IMR-90 (cell line): Measurements from ENCODE around the gene GRID1. TPM values are rescaled to one million over a fixed set of nuclear protein-coding genes. Genes with fewer than 3 reads are reported as not detected.

Experiments
- ATAC-seq: fragments of 200-7000 bp; cut with Tn5 transposase; 2 replicates; pipeline ENCODE4 v1.9.1; 2020; ENCODE audit warnings: low read depth, mild to moderate bottlenecking, moderate library complexity
- BruUV-seq: library from RNA; stranded (reverse); fragments of 400-500 nt; replicated peaks from 2 replicates; lab custom pipeline; 2021; lab: Mats Ljungman, UMichigan
- CTCF ChIA-PET: fragments of 300-600 bp; formaldehyde crosslinking; extraction: SDS; loops from one replicate; lab custom pipeline; 2021; ENCODE audit warnings: antibody characterized with exemption; lab: Yijun Ruan, JAX
- POLR2A ChIA-PET: fragments of 300-600 bp; sonication (Branson Sonifier 250); formaldehyde crosslinking; loops from one replicate; lab custom pipeline; 2022; ENCODE audit warnings: antibody characterized with exemption; ENCODE audit not compliant: unreplicated experiment; lab: Charles Lee
- DNase-seq: peaks from one replicate; pipeline ENCODE4 v3.0.0; 2013
- H2AFZ ChIP-seq: replicated peaks from 2 replicates; pipeline ENCODE3; 2013; ENCODE audit warnings: low read length, mild to moderate bottlenecking; ENCODE audit not compliant: poor library complexity
- H2AK5ac ChIP-seq: 2 replicates; pipeline ENCODE4 v1.6.1; 2013; ENCODE audit warnings: low read depth, low read length, inconsistent platforms
- H2AK9ac ChIP-seq: replicated peaks from 2 replicates; pipeline ENCODE3; 2013; ENCODE audit warnings: mild to moderate bottlenecking, low read depth, low read length, moderate library complexity; ENCODE audit not compliant: poor library complexity
- H2BK120ac ChIP-seq: 2 replicates; pipeline ENCODE4 v1.6.1; 2013; ENCODE audit warnings: low read depth, low read length, inconsistent platforms
- H2BK15ac ChIP-seq: 3 replicates; pipeline ENCODE4 v1.6.1; 2013; ENCODE audit warnings: low read depth, low read length, inconsistent platforms
- H2BK20ac ChIP-seq: 2 replicates; pipeline ENCODE4 v1.6.1; 2013; ENCODE audit warnings: low read depth, mild to moderate bottlenecking, inconsistent platforms, low read length, moderate library complexity
- H2BK5ac ChIP-seq: 2 replicates; pipeline ENCODE4 v1.6.1; 2013; ENCODE audit warnings: mild to moderate bottlenecking, low read depth, low read length, inconsistent platforms; ENCODE audit not compliant: poor library complexity, severe bottlenecking
- H3K14ac ChIP-seq: replicated peaks from 2 replicates; pipeline ENCODE4 v1.6.1; 2013; ENCODE audit warnings: low read depth, low read length, inconsistent platforms
- H3K18ac ChIP-seq: 2 replicates; pipeline ENCODE4 v1.6.1; 2013; ENCODE audit warnings: low read depth, low read length, control low read depth
- H3K23ac ChIP-seq: 2 replicates; pipeline ENCODE4 v1.6.1; 2013; ENCODE audit warnings: low read depth, low read length, inconsistent platforms
- H3K27ac ChIP-seq: 2 replicates; pipeline ENCODE4 v1.5.1; 2013; ENCODE audit warnings: mild to moderate bottlenecking, control low read depth, low read length; ENCODE audit not compliant: insufficient read depth
- H3K27me3 ChIP-seq: 2 replicates; pipeline ENCODE4 v1.6.1; 2013; ENCODE audit warnings: low read length; ENCODE audit not compliant: control insufficient read depth, insufficient read depth
- H3K36me3 ChIP-seq: 2 replicates; pipeline ENCODE4 v1.6.1; 2013; ENCODE audit warnings: low read length, mixed read lengths; ENCODE audit not compliant: control insufficient read depth, insufficient read depth
- H3K4ac ChIP-seq: 2 replicates; pipeline ENCODE4 v1.6.1; 2013; ENCODE audit warnings: low read depth, low read length, inconsistent platforms
- H3K4me1 ChIP-seq: 2 replicates; pipeline ENCODE4 v1.6.1; 2013; ENCODE audit warnings: low read length, mixed read lengths; ENCODE audit not compliant: control insufficient read depth, insufficient read depth
- H3K4me2 ChIP-seq: 2 replicates; pipeline ENCODE4 v1.6.1; 2013; ENCODE audit warnings: low read depth, mild to moderate bottlenecking, control low read depth, low read length, moderate library complexity
- H3K4me3 ChIP-seq: 2 replicates; pipeline ENCODE4 v1.5.1; 2013; ENCODE audit warnings: low read depth, mild to moderate bottlenecking, control low read depth, low read length, moderate library complexity; ENCODE audit not compliant: insufficient read depth
- H3K56ac ChIP-seq: 2 replicates; pipeline ENCODE4 v1.6.1; 2013; ENCODE audit warnings: low read length, inconsistent platforms; ENCODE audit not compliant: insufficient read depth; ENCODE audit errors: extremely low read depth
- H3K79me1 ChIP-seq, 2 experiments: 2 replicates each; pipeline ENCODE4 v1.6.1; 2013; ENCODE audit warnings: low read length in 2 of 2, inconsistent platforms in 1 of 2, low read depth in 1 of 2
- H3K9ac ChIP-seq: 2 replicates; pipeline ENCODE4 v1.6.1; 2013; ENCODE audit warnings: low read depth, low read length, control low read depth
- H3K9me1 ChIP-seq: 2 replicates; pipeline ENCODE4 v1.6.1; 2013; ENCODE audit warnings: low read length, inconsistent platforms; ENCODE audit not compliant: insufficient read depth
- H3K9me3 ChIP-seq: 2 replicates; pipeline ENCODE4 v1.6.1; 2013; ENCODE audit warnings: low read length; ENCODE audit not compliant: control insufficient read depth, insufficient read depth
- H4K20me1 ChIP-seq: 2 replicates; pipeline ENCODE4 v1.6.1; 2013; ENCODE audit warnings: low read length, inconsistent platforms; ENCODE audit not compliant: insufficient read depth
- H4K5ac ChIP-seq: 2 replicates; pipeline ENCODE4 v1.6.1; 2013; ENCODE audit warnings: mild to moderate bottlenecking, low read depth, low read length, control low read depth
- H4K8ac ChIP-seq, 2 experiments: 2 replicates each; pipeline ENCODE4 v1.6.1; 2013; ENCODE audit warnings: low read depth in 2 of 2, low read length in 2 of 2, control low read depth in 1 of 2, inconsistent platforms in 1 of 2
- H4K91ac ChIP-seq: 2 replicates; pipeline ENCODE4 v1.6.1; 2013; ENCODE audit warnings: low read depth, low read length, inconsistent platforms; ENCODE audit not compliant: insufficient read depth
- CHD1 ChIP-seq: IDR thresholded peaks from 2 replicates; pipeline ENCODE4 v1.6.1; 2012; ENCODE audit warnings: low read depth, low read length, improper control_type of control experiment
- CTCF ChIP-seq: conservative IDR thresholded peaks from 2 replicates; pipeline ENCODE4 v1.5.1; 2012; ENCODE audit warnings: mild to moderate bottlenecking, low read depth, low read length, improper control_type of control experiment
- MAFK ChIP-seq: IDR thresholded peaks from 2 replicates; pipeline ENCODE4 v1.6.1; 2012; ENCODE audit warnings: low read depth, low read length, improper control_type of control experiment
- MAZ ChIP-seq: IDR thresholded peaks from 2 replicates; pipeline ENCODE4 v1.6.1; 2012; ENCODE audit warnings: low read depth, mild to moderate bottlenecking, low read length, improper control_type of control experiment, moderate library complexity, borderline replicate concordance
- MXI1 ChIP-seq: IDR thresholded peaks from 2 replicates; pipeline ENCODE4 v1.6.1; 2012; ENCODE audit warnings: low read depth, mild to moderate bottlenecking, low read length, moderate library complexity, borderline replicate concordance
- RAD21 ChIP-seq: IDR thresholded peaks from 2 replicates; pipeline ENCODE4 v1.6.1; 2012; ENCODE audit warnings: low read length, improper control_type of control experiment
- SMC3 ChIP-seq: fragments of 150-350 bp; IDR thresholded peaks from 2 replicates; pipeline ENCODE4 v1.6.1; 2016; ENCODE audit warnings: low read depth, mild to moderate bottlenecking, antibody characterized with exemption, low read length, moderate library complexity
- WGBS, 2 experiments: methylation state at CpG; one replicate each; pipeline versions ENCODE4 v1.1.5 to v1.1.7; 2013; ENCODE audit warnings: missing lambda C conversion rate in 2 of 2; ENCODE audit not compliant: insufficient read length in 1 of 2; ENCODE audit errors: extremely low coverage in 2 of 2; 5-methylcytosine and 5-hydroxymethylcytosine counted together
- dilution Hi-C: fragments of 300-500 bp; cut with HindIII; formaldehyde crosslinking; loops from one replicate; pipeline ENCODE4 v1.14.3; 2018; ENCODE audit warnings: low sequenced_read_pairs; ENCODE audit not compliant: unreplicated experiment
- in situ Hi-C: fragments of 300-500 bp; cut with MboI; formaldehyde crosslinking; loops from 3 replicates; pipeline ENCODE4 v1.14.3; 2019; ENCODE audit warnings: low sequenced_read_pairs, inconsistent platforms, mixed read lengths
- intact Hi-C: fragments of 100-400 bp; cut with micrococcal nuclease; formaldehyde crosslinking; loops from 2 replicates; pipeline ENCODE4 v1.10.0; 2022
- polyA plus RNA-seq, 3 experiments: library from polyadenylated mRNA; depleted of rRNA; stranded (reverse); fragments of >200 nt; gene quantifications; 2 replicates each; pipeline ENCODE4 v1.2.3, GENCODE V29; 2012; ENCODE audit warnings: low replicate concordance in 1 of 3
- total RNA-seq: library from RNA; depleted of rRNA; stranded (reverse); fragments of >200 nt; gene quantifications from 2 replicates; pipeline ENCODE4 v1.2.3, GENCODE V29; 2012
- TF ChIP-seq, protein P1 (sequence below): fragments of 150-350 bp; IDR thresholded peaks from 2 replicates; pipeline ENCODE4 v1.6.1; 2016; ENCODE audit warnings: low read depth, mild to moderate bottlenecking, low read length, moderate library complexity, borderline replicate concordance

Gene GRID1
- total and polyA plus RNA-seq, 2 of the 4 experiments (the other 2 are of a cell fraction) = not detected

DNA sequence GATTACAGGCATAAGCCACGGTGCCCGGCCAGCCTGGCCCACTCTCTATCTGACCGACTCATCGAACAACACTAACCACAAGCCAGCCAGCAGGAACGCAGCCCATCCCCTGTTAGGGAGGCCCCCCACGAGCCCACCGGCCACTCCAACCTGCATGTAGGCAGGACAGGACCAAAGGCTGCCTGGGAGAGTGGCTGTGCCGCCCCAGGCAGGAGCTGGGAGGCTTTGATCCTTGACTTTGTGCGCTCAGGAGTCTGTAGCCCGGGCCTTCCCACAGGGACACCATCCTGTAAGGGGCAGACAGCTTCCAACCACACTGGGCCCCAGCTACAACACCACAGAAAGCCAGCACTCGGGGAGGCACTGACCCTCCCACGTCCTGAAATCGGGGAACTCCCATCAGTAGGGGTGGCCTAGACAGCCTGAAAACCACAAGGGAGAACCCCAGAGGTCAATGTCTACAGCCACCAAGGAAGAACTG, 29.4 kb downstream of the GRID1 start:
- H4K8ac ChIP-seq = no peak overlapping the region
- H4K5ac ChIP-seq = no peak overlapping the region
- H3K9me1 ChIP-seq = no peaks in the 10 kb centered on the region
- H2AK9ac ChIP-seq = no peak overlapping the region
- BruUV-seq = no TSS peak
- H3K36me3 ChIP-seq = no peaks in the 10 kb centered on the region
- H2AFZ ChIP-seq = no peak overlapping the region
- ATAC-seq = no peak
- H4K20me1 ChIP-seq = no peaks in the 10 kb centered on the region
- ChIA-PET CTCF (no interaction called here), POLR2A (no interaction called here)
- H3K14ac ChIP-seq = no peak overlapping the region
- peaks cover 14% of the 10 kb centered on the region; the same call in 1 of the 2 replicates for H3K27me3 ChIP-seq
- H2BK20ac ChIP-seq = no peak overlapping the region
- H3K4ac ChIP-seq = no peak overlapping the region
- no peak overlapping the region for H3K18ac ChIP-seq
- H3K9ac ChIP-seq = no peak overlapping the region
- H3K4me2 ChIP-seq = no peak overlapping the region
- no peak overlapping the region for H3K23ac ChIP-seq
- H3K79me1 ChIP-seq = no peaks in the 10 kb centered on the region
- no peak overlapping the region for H3K56ac ChIP-seq
- intact Hi-C loops = no loop called here
- H2BK120ac ChIP-seq = no peak overlapping the region
- H3K27ac ChIP-seq = no peak overlapping the region
- H2BK15ac ChIP-seq = no peak overlapping the region
- in situ Hi-C loops = no loop called here
- no peak overlapping the region for H3K4me3 ChIP-seq
- no peak overlapping the region for H2AK5ac ChIP-seq
- no peak for DNase-seq
- no peak overlapping the region for H2BK5ac ChIP-seq
- TF ChIP-seq CHD1 (no peak), RAD21 (no peak), MAZ (no peak), SMC3 (no peak), MAFK (no peak), CTCF (no peak), MXI1 (no peak)
- TF ChIP-seq, protein P1, sequence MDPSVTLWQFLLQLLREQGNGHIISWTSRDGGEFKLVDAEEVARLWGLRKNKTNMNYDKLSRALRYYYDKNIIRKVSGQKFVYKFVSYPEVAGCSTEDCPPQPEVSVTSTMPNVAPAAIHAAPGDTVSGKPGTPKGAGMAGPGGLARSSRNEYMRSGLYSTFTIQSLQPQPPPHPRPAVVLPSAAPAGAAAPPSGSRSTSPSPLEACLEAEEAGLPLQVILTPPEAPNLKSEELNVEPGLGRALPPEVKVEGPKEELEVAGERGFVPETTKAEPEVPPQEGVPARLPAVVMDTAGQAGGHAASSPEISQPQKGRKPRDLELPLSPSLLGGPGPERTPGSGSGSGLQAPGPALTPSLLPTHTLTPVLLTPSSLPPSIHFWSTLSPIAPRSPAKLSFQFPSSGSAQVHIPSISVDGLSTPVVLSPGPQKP = no peak
- H3K9me3 ChIP-seq = no peaks in the 10 kb centered on the region
- dilution Hi-C loops = no loop called here
- no peak overlapping the region for H4K91ac ChIP-seq
- H3K4me1 ChIP-seq = no peaks in the 10 kb centered on the region
- 59% methylated on average over 3 of the region's 13 CpGs; no CpG with 5 or more reads in 1 of the 2 experiments for WGBS, 2 experiments
